ENCODE data around the gene POU2AF1.
A peak's percentile ranks its signal among the peaks of the same experiment; 100 is the strongest.
"Not testable (repeated sequence)": the region's sequence is repeated elsewhere in the genome, so short reads cannot be mapped to it uniquely, and the experiment has no call there.

Gene POU2AF1

DNA sequence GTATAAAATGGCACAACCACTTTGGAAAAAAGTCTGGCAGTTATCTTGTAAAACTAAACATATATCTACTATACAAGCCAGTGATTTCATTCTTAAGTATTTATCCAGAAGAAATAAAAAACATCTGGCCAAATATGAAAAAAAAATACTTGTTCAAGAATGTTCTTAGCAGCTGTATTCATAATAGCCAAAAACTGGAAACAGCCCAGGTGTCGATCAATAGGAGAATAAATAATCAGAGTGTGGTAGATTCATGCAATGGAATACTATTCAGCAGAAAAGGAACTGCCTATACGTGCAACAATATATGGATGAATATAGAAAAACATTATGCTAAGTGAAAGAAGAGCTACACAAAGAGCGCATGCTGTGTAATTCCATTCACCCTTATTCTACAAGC, 36.7 kb downstream of the POU2AF1 start:
- no peak for DNase-seq

GRCh38 chr11:111339758-111340388, 39.2 kb downstream of the POU2AF1 start:
- DNase-seq = no peak

GRCh38 chr11:111336582-111337256, 42.4 kb downstream of the POU2AF1 start:
- peak; percentile 35 for DNase-seq

GRCh38 chr11:111336062-111336461, 43.0 kb downstream of the POU2AF1 start:
- DNase-seq = no peak

GRCh38 chr11:111335549-111335948, 43.5 kb downstream of the POU2AF1 start:
- no peak for DNase-seq

DNA sequence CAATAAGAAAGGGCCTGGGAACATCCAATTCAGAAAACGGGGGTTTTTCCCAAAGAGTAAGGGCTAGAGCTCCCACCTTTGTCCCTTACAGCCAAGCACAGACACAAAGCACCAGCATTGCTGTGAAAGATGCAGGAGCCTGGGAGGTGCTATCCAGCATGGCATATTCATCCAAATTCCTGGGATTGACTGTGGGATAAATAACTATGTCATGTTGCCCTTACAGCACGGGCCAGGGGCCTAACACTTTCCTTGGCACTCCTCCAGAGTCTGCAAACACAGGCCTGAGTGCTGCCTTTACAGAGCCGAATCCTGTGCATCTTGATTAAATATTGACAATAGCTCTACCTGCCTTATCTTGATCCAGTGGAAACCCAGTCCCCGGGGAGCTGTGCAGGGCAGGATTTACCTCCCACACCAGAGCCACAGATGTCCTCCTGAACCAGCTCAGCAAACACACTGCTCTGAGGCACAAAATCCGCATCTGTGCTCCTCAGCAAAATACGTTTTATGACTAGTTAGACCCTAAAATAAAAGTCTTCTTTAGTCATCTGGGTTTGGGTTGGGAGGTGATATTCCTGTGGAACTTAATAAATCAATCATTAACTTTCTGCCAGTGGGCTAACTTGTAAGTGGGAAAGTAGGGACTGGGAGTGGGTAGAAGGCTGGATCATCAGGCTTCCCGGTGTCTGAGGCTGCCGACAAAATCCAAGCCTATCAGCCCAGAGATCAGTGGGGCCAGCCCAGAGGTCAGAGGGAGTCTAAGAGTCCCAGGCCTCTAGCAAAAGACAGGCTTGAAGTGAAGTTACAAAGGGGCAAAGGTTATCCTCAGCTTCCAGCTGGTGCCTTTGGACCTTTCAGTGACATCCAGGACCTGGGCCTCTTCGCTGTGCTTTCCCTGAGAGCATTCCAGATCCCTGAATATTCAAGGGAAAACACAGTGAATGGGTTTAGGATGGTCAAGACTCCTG, 44.3 kb downstream of the POU2AF1 start:
- DNase-seq = peak; percentile 23

GRCh38 chr11:111331711-111332479, 47.2 kb downstream of the POU2AF1 start:
- DNase-seq = no peak

GRCh38 chr11:111330234-111330893, 48.7 kb downstream of the POU2AF1 start:
- no peak for DNase-seq

DNA sequence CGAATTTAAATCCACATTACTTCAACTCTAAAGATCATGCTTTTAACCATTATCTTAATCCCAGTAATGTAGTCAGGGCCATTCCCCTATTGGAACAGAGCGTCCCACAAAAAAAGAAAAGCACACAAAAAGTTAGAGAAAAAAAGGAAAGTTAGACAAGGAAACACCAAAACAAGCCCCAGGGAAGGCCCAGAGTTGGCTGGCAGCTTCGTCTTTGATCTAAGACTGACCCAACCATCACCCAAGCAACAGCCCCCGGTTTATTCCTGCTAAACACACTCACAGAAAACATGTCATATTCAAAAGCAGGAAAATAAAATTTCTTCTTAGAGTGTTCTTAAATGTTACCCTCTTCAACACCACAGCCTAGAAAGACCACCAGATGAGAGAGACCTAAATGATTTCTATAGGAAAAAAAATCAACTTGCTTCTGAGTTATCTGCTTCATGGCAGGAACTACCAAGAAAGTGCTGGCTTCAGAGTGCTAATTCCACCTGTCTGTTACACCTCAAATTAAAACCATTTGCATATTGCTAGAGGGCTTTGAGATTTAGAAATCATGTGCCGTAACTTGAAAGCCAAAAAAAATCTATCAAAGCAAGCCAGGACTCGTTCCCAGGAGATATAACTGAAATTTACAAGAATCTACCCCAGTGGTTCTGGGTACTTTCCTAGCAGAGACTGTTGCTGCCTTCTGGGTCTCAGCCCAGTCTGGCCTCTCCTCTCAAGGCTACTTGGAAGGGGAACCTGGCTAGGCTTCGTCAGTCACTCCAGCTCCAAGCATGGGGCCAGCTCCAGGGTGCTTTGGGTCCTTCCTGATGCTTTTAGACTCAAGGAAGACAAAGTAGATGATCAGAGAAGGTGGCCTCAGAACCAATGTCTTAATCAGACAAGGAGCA, 49.5 kb downstream of the POU2AF1 start:
- no peak for DNase-seq

- peak; percentile 73 for DNase-seq
Observed at GRCh38 chr11:111327908-111328624, 51.0 kb downstream of the POU2AF1 start.

GRCh38 chr11:111326824-111327223, 52.3 kb downstream of the POU2AF1 start:
- DNase-seq = no peak

GRCh38 chr11:111325259-111325658, 53.8 kb downstream of the POU2AF1 start:
- no peak for DNase-seq

GRCh38 chr11:111324277-111324720, 54.8 kb downstream of the POU2AF1 start:
- no peak for DNase-seq

DNA sequence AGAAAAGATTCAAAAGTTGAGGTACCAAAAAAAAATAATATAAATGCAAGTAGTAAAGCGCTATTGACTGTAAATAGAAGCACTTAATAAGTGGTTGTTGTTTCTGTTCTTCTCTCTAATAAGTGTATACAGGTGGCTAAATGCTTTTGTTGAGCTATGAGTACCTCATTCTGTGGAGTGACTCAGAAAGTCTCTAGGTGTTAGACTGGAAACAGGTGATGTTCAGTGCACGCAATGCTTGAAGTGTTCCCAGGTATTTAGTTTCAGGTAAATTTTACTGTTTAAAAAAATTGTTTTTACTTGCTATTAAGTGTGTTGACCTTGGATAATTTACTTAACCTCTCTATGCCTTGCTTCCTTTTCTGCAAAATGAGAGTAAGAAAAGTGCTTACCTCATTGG, 56.5 kb downstream of the POU2AF1 start:
- DNase-seq = no peak

DNA sequence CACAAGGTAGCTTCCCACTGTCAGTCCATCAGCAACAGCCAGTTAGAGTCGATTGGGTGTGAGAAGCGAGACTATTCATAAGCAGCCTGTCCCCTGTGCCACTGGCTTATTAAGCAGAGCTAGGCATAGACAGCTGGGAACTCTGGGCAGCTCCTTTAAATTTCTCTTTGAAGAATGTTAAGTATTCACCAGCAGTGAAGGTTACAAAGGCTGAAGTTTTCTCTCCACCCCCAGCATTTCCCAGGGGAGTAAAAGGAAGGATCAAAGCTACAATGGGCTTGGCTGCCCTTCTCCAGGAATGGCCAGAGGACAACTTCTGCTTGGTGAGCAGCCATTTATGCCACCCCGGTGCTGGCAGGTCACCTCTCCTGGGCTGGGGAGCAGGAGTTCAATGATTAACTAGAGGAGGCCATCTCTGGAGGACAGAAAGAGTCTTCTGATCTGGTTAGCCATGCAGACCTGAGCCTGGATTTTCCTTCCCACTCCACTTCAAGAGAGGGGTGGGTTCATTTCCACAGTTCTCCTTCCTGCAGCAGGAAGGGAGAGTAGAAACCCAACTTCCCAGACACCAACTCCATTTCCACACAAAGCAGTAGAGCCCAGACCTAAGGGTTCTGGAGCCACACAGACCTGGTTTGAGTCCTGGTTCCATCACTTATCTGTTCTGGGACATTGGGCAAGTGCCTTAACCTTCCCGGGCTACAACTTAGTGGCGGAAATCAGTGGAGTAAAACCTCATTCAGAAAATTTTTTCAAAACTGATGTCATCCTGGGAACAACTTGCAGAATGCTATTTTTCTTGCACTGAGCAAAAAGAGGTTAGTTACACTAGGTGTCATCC, 58.1 kb downstream of the POU2AF1 start:
- no peak for DNase-seq

GRCh38 chr11:111320199-111320598, 58.9 kb downstream of the POU2AF1 start:
- not testable (repeated sequence) for DNase-seq

- DNase-seq = no peak
Observed at GRCh38 chr11:111319296-111319695, 59.8 kb downstream of the POU2AF1 start.

GRCh38 chr11:111312076-111312475, 67.0 kb downstream of the POU2AF1 start:
- DNase-seq = no peak

- DNase-seq = no peak
Observed at GRCh38 chr11:111310723-111311122, 68.4 kb downstream of the POU2AF1 start.
